Midbrain (tissue), 1 donor: ENCODE measurements around the gene SNRK.

ENCODE experiments used
- DNase-seq: peaks from one replicate; lab custom pipeline; 2025; lab: John Stamatoyannopoulos, UW

Gene SNRK

DNA sequence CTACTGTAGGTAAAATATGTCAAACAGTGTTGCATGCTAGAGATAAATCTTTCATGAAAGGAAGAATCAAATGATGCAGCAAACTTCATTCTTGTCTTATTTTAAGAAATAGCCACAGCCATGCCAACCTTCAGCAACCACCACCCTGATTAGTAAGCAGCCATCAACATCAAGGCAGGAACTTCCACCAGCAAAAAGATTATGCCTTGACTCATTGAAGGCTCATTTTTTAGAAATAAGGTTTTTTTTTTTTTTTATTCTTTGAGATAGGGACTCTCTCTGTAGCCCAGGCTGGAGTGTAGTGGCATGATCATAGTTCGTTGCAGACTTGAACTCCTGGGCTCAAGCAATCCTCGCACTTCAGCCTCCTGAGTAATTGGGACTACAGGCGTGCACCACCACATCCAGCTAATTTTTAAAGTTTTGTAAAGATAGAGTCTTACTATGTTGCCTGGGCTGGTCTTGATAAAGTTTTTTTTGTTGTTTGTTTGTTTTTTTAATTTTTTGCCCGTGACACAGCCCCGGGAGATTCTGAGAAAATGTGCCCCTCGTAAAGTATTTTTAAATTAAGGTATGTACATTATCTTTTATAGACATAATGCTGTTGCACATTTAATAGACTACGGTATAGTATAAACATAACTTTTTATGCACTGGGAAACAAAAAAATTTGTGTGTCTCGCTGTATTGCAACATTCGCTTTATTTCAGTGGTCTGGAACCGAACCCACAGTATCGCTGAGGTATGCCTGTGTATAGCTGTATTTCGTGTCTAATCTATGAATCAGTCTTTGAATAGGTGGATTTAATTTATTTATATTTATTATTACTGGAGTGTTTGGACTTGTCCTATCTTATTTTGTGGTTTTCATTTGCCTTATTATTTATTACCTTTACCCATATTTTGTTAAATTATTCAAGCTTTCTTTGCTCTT is 23.3 kb downstream of the SNRK start:
- no peak for DNase-seq

DNA sequence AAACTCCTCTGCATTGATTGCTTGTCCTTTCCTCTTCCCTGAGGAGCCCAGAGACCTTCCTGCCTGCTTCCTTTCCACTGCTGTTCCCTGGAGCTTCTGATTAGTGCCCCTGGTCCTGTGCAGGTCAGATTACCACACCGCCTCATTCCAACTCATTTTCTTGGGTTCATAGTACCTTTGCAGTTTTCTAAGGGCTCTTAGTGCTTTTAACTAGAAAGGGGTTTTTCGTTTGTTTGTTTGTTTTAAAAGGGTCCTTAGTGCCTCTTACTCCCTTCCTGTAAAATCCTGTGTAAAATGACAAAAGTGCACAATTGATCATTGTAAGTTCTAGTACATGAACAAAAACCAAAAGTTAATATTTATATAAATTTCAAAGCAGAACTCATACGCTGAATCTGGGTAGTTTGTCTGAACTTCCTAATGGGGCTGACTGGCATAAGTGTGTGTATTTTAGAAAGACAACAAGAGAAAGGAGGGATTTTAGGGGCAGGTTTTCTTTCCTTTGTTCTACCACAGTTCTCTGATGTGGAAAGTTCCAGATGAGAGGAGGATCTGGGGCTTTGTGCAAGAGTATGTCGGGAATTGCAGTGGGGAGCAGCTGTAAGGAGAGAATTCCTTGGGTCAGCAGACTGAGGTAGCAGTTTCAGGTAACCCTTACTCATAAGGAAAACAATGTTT is 30.6 kb downstream of the SNRK start:
- DNase-seq, result no peak

DNA sequence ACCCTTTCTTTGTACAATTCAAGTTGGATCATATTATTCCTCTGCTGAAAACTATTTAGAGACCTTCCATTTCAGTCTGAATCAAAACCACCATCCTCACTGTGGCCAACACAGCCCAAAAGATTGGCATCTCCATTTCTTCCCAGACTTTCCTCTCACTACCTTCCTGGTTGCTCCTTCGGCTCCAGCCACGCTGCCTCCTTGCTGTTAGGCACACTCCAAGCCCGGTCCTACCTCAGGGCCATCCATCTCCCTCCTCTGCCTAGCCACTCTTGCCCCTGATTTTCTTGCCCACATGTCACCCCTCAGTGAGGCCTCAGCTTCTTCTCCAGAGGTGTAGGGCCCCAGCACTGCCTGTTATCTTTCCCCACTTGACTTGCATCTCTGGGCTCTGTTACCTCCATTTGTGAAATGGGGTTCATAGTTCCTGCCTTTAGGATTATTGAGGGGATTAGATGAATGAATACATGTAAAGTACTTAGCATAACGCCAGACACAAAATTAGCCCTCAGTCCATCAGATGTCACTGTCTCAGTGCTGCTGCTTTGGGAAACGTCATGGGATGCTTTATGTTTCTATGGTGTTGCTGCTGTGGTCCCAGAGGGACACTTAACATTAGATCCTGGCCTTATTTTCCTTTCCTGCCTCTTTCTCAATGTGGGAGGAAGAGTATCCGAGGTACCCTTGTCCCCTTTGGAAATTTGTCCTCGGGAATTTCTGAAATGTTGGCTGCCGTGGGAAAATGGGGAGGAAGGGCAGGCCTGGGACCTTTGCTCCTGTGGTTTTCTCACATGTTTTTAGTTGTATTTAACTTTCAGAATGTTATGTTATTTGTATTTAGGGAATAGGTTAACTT is 31.3 kb downstream of the SNRK start:
- no peak for DNase-seq

DNA sequence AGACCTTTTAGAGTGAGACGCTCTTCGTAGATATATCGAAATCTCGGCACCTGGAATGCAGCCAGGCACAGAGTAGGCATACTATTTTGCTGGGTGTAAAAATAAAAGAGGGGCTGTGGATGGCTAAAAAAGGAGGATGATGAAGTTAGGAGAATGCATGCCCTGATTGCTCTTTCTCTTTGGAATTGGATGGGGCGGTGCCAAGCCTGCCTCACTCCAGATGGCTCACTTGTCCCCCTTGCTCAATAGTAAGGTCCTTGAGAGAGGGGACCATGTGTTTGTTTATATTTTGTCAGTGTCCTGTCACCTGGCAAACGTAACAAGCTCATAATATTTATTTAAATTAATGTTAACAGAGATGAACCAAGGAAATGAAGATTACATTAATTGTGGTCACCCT is 33.0 kb downstream of the SNRK start:
- no peak for DNase-seq

DNA sequence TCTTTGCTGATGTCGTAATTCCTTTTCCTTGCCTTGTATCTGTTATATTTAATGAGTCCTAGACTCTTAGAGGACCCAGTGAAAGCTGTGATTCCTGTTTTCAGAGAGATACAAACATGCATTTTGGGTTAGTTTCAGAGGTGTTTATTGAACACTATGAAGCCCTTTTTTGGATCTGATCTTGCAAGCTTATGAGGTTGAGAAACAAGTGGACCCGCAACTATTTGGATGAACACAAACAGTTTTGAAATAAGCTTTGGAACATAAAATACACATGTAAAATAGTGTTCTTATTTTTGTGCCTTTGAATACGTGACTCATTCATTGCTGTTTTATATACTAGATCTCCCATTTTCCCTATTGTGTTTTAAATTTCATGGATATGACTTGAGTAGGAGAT is 33.5 kb downstream of the SNRK start:
- DNase-seq, result no peak

DNA sequence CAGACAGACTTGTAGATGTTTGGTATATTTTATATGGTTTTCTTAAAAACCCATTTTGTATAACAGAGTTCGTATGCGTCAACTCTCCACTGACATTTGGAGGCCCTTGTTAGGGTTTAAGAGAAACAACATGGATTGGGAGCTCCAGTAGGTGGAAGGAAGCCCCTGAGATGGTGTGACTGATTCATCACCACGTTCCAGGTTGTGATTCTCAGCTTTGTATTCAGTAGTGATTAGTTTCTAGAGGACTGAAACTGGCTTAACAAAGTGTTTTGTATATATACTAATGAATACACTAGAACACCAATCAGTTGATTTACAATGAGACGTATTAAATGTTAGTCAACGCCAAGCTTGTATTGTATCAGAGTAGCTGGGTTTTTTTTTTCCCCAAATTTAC is 33.9 kb downstream of the SNRK start:
- no peak for DNase-seq

DNA sequence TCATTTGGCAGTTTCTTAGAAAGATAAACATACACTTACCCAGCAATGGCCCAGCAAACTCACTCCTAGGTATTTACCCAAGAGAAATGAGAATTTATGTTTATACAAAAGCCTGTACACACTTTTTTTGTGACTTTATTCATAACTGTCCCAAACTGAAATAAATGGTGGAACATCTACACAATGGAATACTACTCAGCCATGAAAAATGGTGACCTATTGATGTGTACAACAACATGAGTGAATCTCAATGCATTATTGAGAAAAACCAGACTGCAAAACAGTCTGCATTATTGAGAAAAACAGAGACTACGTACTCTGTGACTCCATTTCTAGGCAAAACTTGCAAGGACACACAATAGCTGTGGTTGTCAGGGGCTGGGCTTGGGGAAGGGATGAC is 37.2 kb downstream of the SNRK start:
- no peak for DNase-seq

DNA sequence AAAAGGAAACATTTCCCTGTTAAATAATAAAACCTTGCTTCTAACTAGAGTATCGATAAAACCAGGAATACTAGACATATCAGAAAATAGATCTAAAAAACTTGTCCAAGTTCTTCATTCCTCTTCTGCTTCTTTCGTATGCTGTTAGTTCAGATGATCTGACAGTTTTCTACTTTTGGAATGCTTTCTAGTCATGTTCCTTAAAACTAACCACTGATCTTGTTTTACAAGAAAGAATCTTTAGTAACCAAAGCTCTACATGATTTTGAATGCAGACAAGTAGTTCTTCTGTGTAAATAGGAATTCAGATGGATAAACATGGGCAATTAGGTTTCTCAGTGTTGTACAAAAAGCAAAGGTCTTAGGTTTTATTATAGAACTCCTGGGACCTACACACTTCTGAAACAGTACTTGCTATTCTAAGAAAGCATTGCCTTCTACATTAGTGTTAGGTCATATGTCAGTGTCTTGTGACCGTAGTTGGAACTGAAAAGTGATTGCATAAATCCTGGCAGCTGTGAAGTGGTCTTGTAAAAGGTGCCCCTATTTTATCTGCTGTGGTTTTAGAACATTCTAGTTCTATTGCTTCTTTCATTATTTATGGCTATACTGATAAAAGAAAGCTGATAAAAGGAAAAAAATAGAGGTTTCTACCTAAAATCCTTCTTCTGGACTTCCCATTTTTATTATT is 40.7 kb downstream of the SNRK start:
- DNase-seq, result peak; percentile 16

DNA sequence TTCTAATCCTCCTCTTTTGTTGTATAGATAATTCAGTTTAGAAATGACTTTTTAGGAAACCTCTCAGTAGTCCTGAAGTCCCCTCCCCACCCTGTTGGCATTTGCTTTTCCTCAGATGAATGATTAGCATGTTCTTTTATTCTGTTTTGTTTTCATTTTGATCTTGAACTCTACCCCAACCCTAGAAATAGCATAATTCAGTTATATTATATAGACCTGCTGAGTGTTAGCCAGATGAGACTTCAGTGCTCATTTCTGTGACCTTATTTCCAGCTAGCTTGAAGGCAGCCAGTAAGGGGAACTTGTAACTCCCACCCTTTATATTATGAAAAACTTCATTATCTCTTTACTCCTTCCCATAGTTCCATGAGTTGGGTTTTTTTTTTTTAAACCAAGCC is 41.2 kb downstream of the SNRK start:
- DNase-seq, result no peak

DNA sequence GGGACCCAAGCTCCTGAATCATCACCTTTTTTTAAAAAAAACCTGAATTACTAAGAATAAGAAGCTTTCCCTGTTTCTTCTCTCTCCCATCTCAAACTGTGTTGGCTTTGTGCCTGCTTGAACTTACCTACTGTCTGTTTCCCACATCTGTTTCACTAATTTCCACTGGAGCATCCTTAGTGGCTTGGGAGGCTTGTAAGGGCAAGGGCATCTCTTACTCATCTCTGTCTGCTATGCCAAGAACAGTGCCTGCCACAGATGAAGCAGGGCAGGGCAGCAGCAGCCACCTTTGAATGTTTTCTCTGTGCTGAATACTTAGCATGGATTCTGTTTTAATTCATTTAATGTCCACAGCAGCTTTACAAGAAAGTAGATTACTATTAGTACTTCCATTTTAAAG is 42.3 kb downstream of the SNRK start:
- no peak for DNase-seq

DNA sequence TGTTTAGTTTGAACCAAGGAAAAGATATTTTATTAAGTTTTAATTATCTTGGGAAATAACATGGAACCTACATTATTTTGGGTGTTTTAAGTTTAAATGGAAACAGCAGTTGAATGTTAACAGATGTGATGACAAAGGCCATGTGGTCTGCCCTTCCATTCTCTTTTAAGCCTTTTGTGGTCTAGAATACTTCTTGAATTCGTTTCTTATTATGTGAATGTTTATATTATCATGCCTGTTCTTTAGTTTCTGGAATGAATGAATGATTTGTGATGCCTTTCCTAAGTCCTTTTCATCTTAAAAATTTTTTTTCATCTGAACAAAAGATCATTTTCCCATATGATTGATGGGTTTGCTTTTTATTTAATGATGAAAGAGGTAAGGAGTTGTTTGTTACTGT is 44.6 kb downstream of the SNRK start:
- DNase-seq, result no peak

DNA sequence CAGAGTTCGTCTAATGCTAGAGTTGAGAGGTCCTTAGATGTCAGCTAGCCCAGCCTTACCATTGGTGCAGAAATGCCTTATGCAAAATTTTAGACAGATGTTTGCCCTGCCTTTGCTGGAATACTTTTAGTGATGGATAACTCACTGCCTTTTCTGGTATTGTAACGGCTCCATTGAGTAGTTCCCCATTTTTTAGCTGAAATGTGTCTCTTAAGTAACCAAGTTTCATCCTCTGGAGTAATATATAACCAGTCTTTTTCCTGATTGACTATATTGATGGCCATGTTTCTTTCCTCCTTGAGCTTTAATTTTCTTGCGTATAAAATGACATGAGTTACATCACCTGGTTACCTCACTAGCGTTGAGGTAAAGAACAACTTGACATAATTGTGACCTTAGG is 45.0 kb downstream of the SNRK start:
- no peak for DNase-seq

DNA sequence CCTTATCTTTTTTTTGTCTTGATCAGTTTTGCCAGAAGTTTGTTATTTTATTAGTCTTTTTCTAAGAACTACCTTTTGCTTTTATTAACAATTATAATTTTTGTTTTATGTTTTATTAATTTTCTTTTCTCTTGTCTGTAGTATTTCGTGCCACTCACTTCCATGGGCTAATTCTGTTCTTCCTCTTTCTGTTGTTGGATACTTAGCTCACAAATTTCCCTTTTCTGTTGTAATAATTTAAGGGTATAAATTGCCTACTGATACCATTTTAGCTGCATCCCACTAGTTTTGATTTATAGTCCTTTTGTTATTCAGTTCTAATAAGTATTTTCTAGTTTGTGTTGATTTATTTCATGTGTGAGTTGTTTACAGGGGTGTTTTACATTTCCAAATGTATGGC is 48.6 kb downstream of the SNRK start:
- no peak for DNase-seq

DNA sequence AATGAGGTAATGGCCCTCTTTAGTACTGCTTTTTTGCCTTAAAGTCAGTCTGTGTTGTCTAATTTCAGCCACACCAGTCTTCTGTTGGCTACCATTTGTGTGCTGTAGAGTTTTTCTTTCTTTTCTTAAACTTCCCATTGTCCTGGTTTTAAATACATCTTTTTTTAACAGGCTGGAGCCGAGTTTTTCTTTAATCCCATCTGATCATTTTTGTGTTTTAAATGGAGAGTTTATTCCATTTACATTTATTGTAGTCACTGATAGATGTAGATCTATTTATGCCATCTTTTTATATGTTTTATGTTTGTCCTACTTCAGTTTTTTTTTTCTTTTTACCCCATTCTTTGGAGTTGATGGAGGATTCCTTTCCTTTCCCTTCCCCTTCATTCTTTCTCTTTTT is 49.5 kb downstream of the SNRK start:
- no peak for DNase-seq

DNA sequence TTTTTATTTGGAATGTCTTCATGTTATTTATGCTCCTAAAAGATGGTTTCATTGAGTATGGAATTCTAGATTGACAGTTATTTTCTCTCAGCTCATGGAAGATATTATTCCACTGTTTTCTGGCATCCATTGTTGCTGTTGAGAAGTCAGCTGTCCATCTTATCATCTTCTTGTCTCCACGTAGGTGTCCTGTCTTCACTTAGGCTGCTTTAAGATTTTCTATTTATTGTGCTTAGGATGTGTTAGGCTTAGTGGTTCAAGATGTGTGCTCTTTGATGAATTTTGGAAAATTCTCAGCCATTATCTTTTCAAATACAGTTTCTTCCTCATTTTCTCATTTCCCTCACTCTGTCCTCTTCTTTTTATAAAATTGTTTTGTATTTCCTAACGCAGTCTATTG is 52.0 kb downstream of the SNRK start:
- no peak for DNase-seq

DNA sequence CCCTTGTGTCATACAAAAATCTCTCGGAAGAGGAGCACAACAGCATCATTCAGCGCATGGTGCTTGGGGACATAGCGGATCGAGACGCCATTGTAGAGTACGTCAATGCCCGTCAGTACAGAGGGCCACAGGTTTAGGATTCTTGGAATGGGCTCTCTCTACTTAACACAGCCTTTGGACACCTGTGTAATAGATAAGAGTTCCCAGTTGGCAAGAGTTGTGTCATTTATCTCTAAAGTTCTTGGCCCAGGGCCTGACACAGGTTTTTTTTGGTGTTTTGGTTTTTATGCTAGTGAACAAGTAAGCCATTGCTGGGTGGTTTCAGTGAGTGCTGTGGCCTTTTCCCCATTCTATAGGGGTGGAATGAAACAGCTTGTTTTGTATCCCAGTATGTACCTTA is 54.1 kb downstream of the SNRK start:
- no peak for DNase-seq

DNA sequence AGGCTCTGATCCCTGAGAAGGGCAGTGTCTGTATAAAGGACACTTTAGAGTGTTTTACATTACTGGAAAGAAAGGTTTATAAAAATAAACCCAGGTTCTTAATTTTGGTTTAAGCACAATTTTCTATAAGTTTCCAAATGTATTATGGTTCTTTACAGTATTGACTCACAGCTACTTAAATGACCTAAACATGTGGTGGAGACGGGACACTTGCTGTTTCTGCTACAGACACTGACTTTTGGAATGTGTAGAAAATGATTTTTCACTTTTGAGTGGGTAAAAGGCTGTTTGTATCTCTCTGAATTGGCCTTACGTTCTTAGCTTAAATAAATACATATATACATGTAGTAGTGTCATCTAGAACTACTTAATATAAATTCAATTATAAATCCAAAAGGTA is 55.4 kb downstream of the SNRK start:
- no peak for DNase-seq

DNA sequence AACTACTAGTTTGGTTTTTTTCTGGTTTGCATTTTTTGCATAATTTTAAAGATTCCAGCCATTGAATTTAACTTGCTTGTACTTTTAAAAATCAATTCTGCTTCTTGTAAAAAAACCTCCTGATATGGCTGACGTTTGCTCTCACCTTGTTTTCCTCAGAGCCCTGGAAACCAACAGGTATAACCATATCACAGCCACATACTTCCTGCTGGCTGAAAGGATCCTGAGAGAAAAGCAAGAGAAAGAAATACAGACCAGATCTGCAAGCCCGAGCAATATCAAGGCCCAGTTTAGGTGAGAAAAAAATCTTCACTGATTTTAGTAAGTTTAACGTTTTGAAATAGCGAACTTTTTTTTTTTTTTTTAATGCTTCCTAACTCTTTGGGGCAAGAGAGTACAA is 56.8 kb downstream of the SNRK start:
- no peak for DNase-seq

DNA sequence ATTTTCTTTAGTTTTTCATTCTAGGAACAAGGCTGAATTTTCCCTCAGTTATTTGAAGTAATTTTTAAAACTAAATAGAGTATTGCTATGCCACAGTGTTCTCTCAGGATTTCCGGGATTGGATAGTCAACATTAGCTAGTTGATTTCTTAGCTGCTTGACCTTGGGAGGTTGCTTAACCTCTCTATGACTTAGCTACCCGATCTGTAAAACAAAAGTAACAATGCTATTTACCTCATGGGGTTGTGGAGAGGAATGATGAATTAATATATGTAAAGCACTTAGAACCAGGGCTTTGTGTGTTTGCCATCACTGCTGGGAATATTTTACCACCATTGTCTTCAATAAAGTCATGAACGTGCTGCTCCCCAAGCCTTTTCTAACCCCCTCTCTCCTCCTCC is 57.5 kb downstream of the SNRK start:
- DNase-seq, result no peak

DNA sequence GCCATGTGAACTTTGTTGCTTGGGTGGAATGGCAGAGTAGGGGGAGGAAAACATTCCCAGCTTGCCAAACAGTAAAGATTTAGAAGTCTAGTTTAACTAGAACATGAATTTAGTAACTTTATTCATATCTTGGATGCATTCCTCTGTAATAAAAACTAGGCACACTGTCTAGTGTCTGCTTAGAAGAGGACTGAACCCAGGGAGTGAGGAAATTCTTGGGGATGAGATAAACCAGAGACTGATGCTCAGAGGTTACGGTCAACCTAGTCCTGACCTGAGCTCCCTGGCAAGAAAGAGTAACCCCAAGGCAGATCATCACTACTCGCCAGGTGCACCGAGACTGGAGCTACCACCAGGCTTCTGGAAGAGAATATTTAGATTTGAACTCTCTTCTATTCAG is 58.2 kb downstream of the SNRK start:
- no peak for DNase-seq

DNA sequence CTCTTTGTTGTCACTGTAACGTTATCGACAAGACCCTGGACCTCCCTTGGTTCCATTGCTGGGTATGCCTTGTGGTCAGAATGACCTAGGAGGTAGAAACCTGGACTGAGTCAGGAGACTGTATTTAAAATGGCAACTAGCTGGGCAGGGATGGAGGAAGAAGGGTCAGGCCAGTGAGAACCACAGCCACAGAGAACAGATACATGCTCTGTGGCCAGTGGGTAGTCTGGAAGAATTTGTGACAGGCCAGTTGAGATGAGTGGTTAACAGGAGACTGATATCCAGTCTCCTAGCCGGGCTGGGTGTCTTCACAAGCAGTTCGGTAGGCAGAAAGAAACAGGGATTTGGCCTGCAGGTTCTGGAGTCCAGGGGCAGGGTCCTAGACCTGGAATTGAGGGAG is 58.9 kb downstream of the SNRK start:
- no peak for DNase-seq

DNA sequence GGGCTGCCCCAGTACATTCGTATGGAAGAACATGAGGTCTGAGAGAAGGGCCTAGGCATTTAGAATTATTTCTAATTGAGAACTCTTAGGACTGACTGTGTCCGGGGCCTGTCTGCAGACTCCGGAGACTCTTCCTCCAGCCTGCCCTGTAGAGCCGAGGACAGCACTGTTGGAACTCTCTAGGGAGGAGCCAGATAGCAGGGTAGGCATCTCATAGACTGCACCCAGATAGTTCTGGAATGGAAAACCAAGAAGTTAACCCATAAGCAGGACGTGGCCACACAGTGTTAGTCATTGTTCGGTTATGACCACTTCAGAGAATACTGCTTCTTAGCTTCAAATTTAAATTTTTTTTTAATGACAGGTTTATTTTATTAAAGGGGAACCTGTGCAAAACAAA is 59.5 kb downstream of the SNRK start:
- DNase-seq, result no peak
